A549 (cell line): ENCODE results near the gene HOXC13. TPM values are rescaled to one million over a fixed set of nuclear protein-coding genes. Genes with fewer than 3 reads are reported as not detected.
A peak's percentile ranks its signal among the peaks of the same experiment; 100 is the strongest.

Experiments
- ATAC-seq, 2 experiments: fragments of 200-7000 bp in 1 of 2; fragments of >200 bp in 1 of 2; cut with Nextera tagmentation in 1 of 2; cut with Tn5 transposase in 1 of 2; 3 replicates each; pipeline versions ENCODE4 v1.8.0 to v1.9.1; 2018 to 2020; ENCODE audit warnings: mild to moderate bottlenecking in 1 of 2, moderate library complexity in 1 of 2
- CTCF ChIA-PET: fragments of 300-600 bp; sonication (Branson Sonifier 250); formaldehyde crosslinking; extraction: SDS; loops from one replicate; lab custom pipeline; 2021; ENCODE audit warnings: antibody characterized with exemption, inconsistent platforms; lab: Yijun Ruan, JAX
- POLR2A ChIA-PET: fragments of 350-600 bp; formaldehyde crosslinking; extraction: SDS; loops from one replicate; lab custom pipeline; 2021; ENCODE audit warnings: antibody characterized with exemption, inconsistent platforms; lab: Yijun Ruan, JAX
- DNase-seq, 2 experiments: peaks; one replicate each; pipeline versions ENCODE4 v3.0.0 to v3.0.0-alpha.2; 2011 to 2016; ENCODE audit warnings: low read depth in 1 of 2, low spot score in 1 of 2
- FAIRE-seq: peaks from 2 replicates; lab custom pipeline; 2011; peaks lifted over from hg19 to GRCh38; lab: Jason Lieb, UNC
- H3K27ac ChIP-seq, 2 experiments: fragments of >200 bp; sonication (Bioruptor Twin); formaldehyde crosslinking; 3 replicates each; pipeline ENCODE4 v1.5.1; 2016 to 2017
- H3K4me1 ChIP-seq: fragments of >200 bp; sonication (Bioruptor Twin); formaldehyde crosslinking; 3 replicates; pipeline ENCODE4 v1.6.1; 2016
- H3K4me2 ChIP-seq: fragments of >200 bp; sonication (Bioruptor Twin); formaldehyde crosslinking; 3 replicates; pipeline ENCODE4 v1.6.1; 2016
- H3K4me3 ChIP-seq: fragments of >200 bp; sonication (Bioruptor Twin); formaldehyde crosslinking; 3 replicates; pipeline ENCODE4 v1.5.1; 2016
- H3K9me3 ChIP-seq: fragments of >200 bp; sonication (Bioruptor Twin); formaldehyde crosslinking; 3 replicates; pipeline ENCODE4 v1.6.1; 2016
- ATOH8 ChIP-seq: fragments of 250-450 bp; sonication (Bioruptor Pico); IDR thresholded peaks from 2 replicates; pipeline ENCODE4 v1.5.0; 2020; ENCODE audit warnings: low read depth, mild to moderate bottlenecking, moderate library complexity
- CHD2 ChIP-seq: fragments of 150-350 bp; IDR thresholded peaks from 2 replicates; pipeline ENCODE4 v1.6.1; 2014; ENCODE audit warnings: low read length; ENCODE audit not compliant: partially characterized antibody
- EHMT2 ChIP-seq: fragments of 200-600 bp; sonication (generic); IDR thresholded peaks from 2 replicates; pipeline ENCODE4 v1.6.1; 2016; ENCODE audit warnings: antibody characterized with exemption, low read depth, mild to moderate bottlenecking, moderate library complexity
- ESRRA ChIP-seq: fragments of 150-350 bp; IDR thresholded peaks from 2 replicates; pipeline ENCODE4 v1.6.1; 2014; ENCODE audit warnings: mild to moderate bottlenecking, low read length, borderline replicate concordance
- FOSB ChIP-seq: fragments of 250-450 bp; sonication (Bioruptor Pico); IDR thresholded peaks from 2 replicates; pipeline ENCODE4 v1.5.0; 2020; ENCODE audit warnings: mild to moderate bottlenecking, moderate library complexity
- GATA3 ChIP-seq: IDR thresholded peaks from 2 replicates; pipeline ENCODE4 v1.6.1; 2012; ENCODE audit warnings: borderline replicate concordance
- HEYL ChIP-seq: fragments of 250-450 bp; sonication (Bioruptor Pico); IDR thresholded peaks from 2 replicates; pipeline ENCODE4 v1.8.0; 2021; ENCODE audit warnings: mild to moderate bottlenecking, moderate library complexity
- HOXA7 ChIP-seq: fragments of 250-450 bp; sonication (Bioruptor Pico); IDR thresholded peaks from 2 replicates; pipeline ENCODE4 v1.5.0; 2020; ENCODE audit warnings: mild to moderate bottlenecking, moderate library complexity
- HOXB5 ChIP-seq: fragments of 250-450 bp; sonication (Bioruptor Pico); IDR thresholded peaks from 2 replicates; pipeline ENCODE4 v1.5.0; 2020; ENCODE audit warnings: mild to moderate bottlenecking, moderate library complexity
- MAFK ChIP-seq: fragments of 450-650 bp; IDR thresholded peaks from 2 replicates; pipeline ENCODE4 v1.6.1; 2014; ENCODE audit not compliant: partially characterized antibody
- POLR2A ChIP-seq: IDR thresholded peaks from 2 replicates; pipeline ENCODE4 v1.6.1; 2012; ENCODE audit warnings: mild to moderate bottlenecking, low read length
- RARB ChIP-seq: fragments of 250-450 bp; sonication (Bioruptor Pico); IDR thresholded peaks from 2 replicates; pipeline ENCODE4 v1.8.0; 2021; ENCODE audit warnings: mild to moderate bottlenecking, moderate library complexity
- REST ChIP-seq: fragments of 200-600 bp; sonication (generic); IDR thresholded peaks from 2 replicates; pipeline ENCODE4 v1.6.1; 2016; ENCODE audit warnings: antibody characterized with exemption, mild to moderate bottlenecking, moderate library complexity
- SMC3 ChIP-seq: fragments of >200 bp; sonication (Bioruptor Twin); formaldehyde crosslinking; IDR thresholded peaks from 3 replicates; pipeline ENCODE4 v1.6.1; 2018; ENCODE audit warnings: inconsistent platforms
- TP53 ChIP-seq: fragments of 250-450 bp; sonication (Bioruptor Pico); IDR thresholded peaks from 2 replicates; pipeline ENCODE4 v1.5.0; 2021; ENCODE audit warnings: mild to moderate bottlenecking, moderate library complexity
- ZSCAN20 ChIP-seq: fragments of 250-450 bp; sonication (Bioruptor Pico); IDR thresholded peaks from 2 replicates; pipeline ENCODE4 v1.8.0; 2022; ENCODE audit warnings: mild to moderate bottlenecking, moderate library complexity
- WGBS: methylation state at CpG from one replicate; pipeline ENCODE4 v1.1.6; 2017; ENCODE audit errors: missing lambda C conversion rate; 5-methylcytosine and 5-hydroxymethylcytosine counted together
- polyA plus RNA-seq, 4 experiments: library from polyadenylated mRNA; depleted of rRNA in 3 of 4; stranded (reverse); fragments of >200 nt; fragmentation: RNase III in 1 of 4; extraction: RNeasy Plus Mini Kit Qiagen cat#74134 plus additional on column Dnase treatment in 1 of 4; gene quantifications; 2 replicates in 3 of 4; 3 replicates in 1 of 4; pipeline ENCODE4 v1.2.3, GENCODE V29; 2011 to 2017

The HOXC13 gene
- polyA plus RNA-seq, 2 of the 4 experiments (the other 2 are of a cell fraction) = 3.9 to 6.5 TPM

GRCh38 chr12:53952871-53953734, 14.5 kb downstream of the HOXC13 start:
- H3K4me2 ChIP-seq = peak overlapping the region; percentile 68

GRCh38 chr12:53953831-53954693, 15.4 kb downstream of the HOXC13 start:
- POLR2A ChIA-PET = no interaction called here
- FAIRE-seq (no peak), DNase-seq (no peak), ATAC-seq (no peak)
- CTCF ChIA-PET = interaction anchor here (0.6 to 2.8 kb wide), 17 partner anchors 12 to 613 kb away, joined by 3 to 11 read pairs (median 4); partner anchors contain the start of genes HOXC10 and HOXC13
- no peak for TF ChIP-seq MAFK
- 83% methylated on average over 19 of the region's 19 CpGs for WGBS
- H3K4me1 ChIP-seq = peaks cover 6% of the 10 kb centered on the region; the same call in 1 of the 3 replicates
- H3K9me3 ChIP-seq = no peaks in the 10 kb centered on the region
- H3K4me2 ChIP-seq = peak overlapping the region; percentile 68; the same call in 1 of the 3 replicates
- no peak overlapping the region for H3K4me3 ChIP-seq
- no peak overlapping the region for H3K27ac ChIP-seq

More at GRCh38 chr12:53952871-53953734, 14.5 kb downstream of the HOXC13 start:
- peaks cover 14% of the 10 kb centered on the region for H3K4me1 ChIP-seq
- no peaks in the 10 kb centered on the region for H3K9me3 ChIP-seq
- ATAC-seq = peak; percentile 10 to 60; a peak in 4 of 6 replicates
- peak; percentile 22 to 47 for DNase-seq
- CTCF ChIA-PET = interaction anchor here (1.0 to 2.8 kb wide), 11 partner anchors 8 to 209 kb away, joined by 3 to 11 read pairs (median 4); partner anchors contain the start of gene HOXC10
- POLR2A ChIA-PET = interaction anchor here (0.7 kb wide), 1 partner anchor 42 kb away, joined by 3 read pairs; no protein-coding TSS in a partner anchor
- H3K27ac ChIP-seq = peak overlapping the region; percentile 17 to 72; a peak in 4 of 6 replicates
- 60% methylated on average over 30 of the region's 38 CpGs for WGBS
- TF ChIP-seq EHMT2 = no peak
- no peak for TF ChIP-seq ZSCAN20
- no peak for TF ChIP-seq FOSB (CRISPR knock-in tag)
- TF ChIP-seq POLR2A = no peak
- no peak for TF ChIP-seq TP53 (CRISPR knock-in tag)
- TF ChIP-seq HOXA7 (CRISPR knock-in tag) = no peak
- TF ChIP-seq HOXB5 (CRISPR knock-in tag) = no peak
- no peak for TF ChIP-seq ATOH8 (CRISPR knock-in tag)
- TF ChIP-seq CHD2 = no peak
- TF ChIP-seq SMC3 = no peak
- no peak for TF ChIP-seq REST
- TF ChIP-seq ESRRA = no peak
- TF ChIP-seq RARB (CRISPR knock-in tag) = no peak
- TF ChIP-seq GATA3 = no peak
- no peak for TF ChIP-seq HEYL (CRISPR knock-in tag)
- TF ChIP-seq, all 56 proteins: peak for 0
- H3K4me3 ChIP-seq = no peak overlapping the region
- FAIRE-seq = no peak
